ENCODE data around the gene BRICD5. TPM values are rescaled to one million over a fixed set of nuclear protein-coding genes. Genes with fewer than 3 reads are reported as not detected.

The BRICD5 gene
- total RNA-seq, 4 donors from 2014 or later = 1.2 to 6.8 (median 5.7) TPM

DNA sequence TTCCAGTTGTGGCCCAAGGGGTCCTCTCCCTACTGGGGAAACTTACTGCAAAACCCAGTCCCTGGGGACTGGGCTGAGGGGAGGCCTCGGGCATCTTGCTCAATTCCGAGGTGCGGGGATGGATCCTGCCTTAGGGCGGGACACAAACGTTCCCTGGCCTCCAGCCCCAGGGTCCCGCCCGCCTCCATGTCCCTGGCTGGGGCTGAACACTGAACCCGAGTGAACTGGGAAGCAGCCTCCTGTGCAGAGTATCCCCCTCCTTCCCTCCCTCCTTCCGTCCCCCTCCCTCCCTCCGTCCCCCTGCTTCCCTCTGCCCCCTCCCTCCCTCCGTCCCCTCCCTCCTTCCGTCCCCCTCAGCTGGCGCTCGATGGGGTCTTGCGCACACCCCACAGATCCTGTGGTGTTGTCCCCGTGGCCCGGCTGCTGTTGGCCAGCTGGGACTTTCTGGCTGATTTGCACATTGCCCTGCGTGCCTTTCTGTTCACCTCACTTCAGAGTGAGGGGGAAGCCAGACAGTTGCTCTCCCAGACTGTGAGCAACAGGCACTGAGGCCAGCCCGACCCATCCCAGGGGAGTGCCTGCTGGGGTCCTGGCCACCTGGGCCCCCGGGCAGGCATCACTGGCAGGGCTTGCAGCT lies 49.6 kb downstream of the BRICD5 start:
- peaks cover 42 to 75% (median 72%) of the 10 kb centered on the region in 4 donors for H3K4me1 ChIP-seq
- H3K27me3 ChIP-seq = no peaks in the 10 kb centered on the region
- H3K27ac ChIP-seq (replicated peaks in 1 of 4) = peak overlapping the region; percentile 90 to 96 (median 93)
- DNase-seq (ENCODE audit: extremely low spot score) = no peak
- peak; percentile 29 to 31 for TF ChIP-seq POLR2AphosphoS5 (IDR thresholded peaks at IDR 0.05)
- TF ChIP-seq, protein P1, sequence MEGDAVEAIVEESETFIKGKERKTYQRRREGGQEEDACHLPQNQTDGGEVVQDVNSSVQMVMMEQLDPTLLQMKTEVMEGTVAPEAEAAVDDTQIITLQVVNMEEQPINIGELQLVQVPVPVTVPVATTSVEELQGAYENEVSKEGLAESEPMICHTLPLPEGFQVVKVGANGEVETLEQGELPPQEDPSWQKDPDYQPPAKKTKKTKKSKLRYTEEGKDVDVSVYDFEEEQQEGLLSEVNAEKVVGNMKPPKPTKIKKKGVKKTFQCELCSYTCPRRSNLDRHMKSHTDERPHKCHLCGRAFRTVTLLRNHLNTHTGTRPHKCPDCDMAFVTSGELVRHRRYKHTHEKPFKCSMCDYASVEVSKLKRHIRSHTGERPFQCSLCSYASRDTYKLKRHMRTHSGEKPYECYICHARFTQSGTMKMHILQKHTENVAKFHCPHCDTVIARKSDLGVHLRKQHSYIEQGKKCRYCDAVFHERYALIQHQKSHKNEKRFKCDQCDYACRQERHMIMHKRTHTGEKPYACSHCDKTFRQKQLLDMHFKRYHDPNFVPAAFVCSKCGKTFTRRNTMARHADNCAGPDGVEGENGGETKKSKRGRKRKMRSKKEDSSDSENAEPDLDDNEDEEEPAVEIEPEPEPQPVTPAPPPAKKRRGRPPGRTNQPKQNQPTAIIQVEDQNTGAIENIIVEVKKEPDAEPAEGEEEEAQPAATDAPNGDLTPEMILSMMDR (IDR thresholded peaks at IDR 0.05) = no peak
- TF ChIP-seq POLR2A (IDR thresholded peaks at IDR 0.05; ENCODE audit: low read depth) = no peak
- peaks cover 0 to 16% (median 14%) of the 10 kb centered on the region in 4 donors for H3K36me3 ChIP-seq
- intact Hi-C loops (cut with DNase I) = loop anchor here (5.0 kb wide), 1 partner anchor 51 kb away; the partner anchor contains the start of genes BRICD5 and PGP
- 49% methylated on average over 15 of the region's 20 CpGs for WGBS
- peak overlapping the region in 1 of 4 donors; percentile 33 for H3K4me3 ChIP-seq
- no peaks in the 10 kb centered on the region for H3K9me3 ChIP-seq

Other genes starting within 250 kb of the BRICD5 start
- 1,000 to 10,000 TPM; 1,144 to 2,342 (median 1,414) TPM for gene RPS2, start 246.0 kb downstream of the BRICD5 start, total RNA-seq
- not detected for gene RNF151, start 244.0 kb downstream of the BRICD5 start, total RNA-seq
- 10 to 100 TPM; 27.0 to 42.9 (median 36.9) TPM for gene TBL3, start 238.8 kb downstream of the BRICD5 start, total RNA-seq
- gene NOXO1, start 229.4 kb downstream of the BRICD5 start, total RNA-seq = under 1 TPM in 1 of 4 donors, not detected in 3; 0.52 TPM
- 10 to 100 TPM; 14.1 to 38.5 (median 23.7) TPM for gene GFER, start 226.7 kb downstream of the BRICD5 start, total RNA-seq
- gene SYNGR3, start 220.9 kb downstream of the BRICD5 start, total RNA-seq = 1 to 10 TPM; 2.1 to 5.6 (median 3.3) TPM
- 10 to 100 TPM; 23.3 to 46.5 (median 34.9) TPM for gene ZNF598, start 201.0 kb downstream of the BRICD5 start, total RNA-seq
- not detected for gene NPW, start 191.1 kb downstream of the BRICD5 start, total RNA-seq
- 100 to 1,000 TPM in 2 of 4 donors, 10 to 100 TPM in 2; 45.3 to 130 (median 88.3) TPM for gene NHERF2, start 184.0 kb downstream of the BRICD5 start, total RNA-seq
- 10 to 100 TPM; 11.8 to 25.2 (median 18.9) TPM for gene NTHL1, start 163.0 kb downstream of the BRICD5 start, total RNA-seq
- gene TSC2, start 162.9 kb downstream of the BRICD5 start, total RNA-seq = 10 to 100 TPM; 41.3 to 71.7 (median 52.0) TPM
- 100 to 1,000 TPM; 297 to 459 (median 366) TPM for gene PKD1, start 75.0 kb downstream of the BRICD5 start, total RNA-seq
- not detected for gene RAB26, start 62.2 kb downstream of the BRICD5 start, total RNA-seq
- gene TRAF7, start 55.1 kb downstream of the BRICD5 start, total RNA-seq = 10 to 100 TPM; 42.6 to 64.5 (median 54.3) TPM
- under 1 TPM; under 0.01 to 0.32 (median 0.09) TPM for gene CASKIN1, start 14.3 kb downstream of the BRICD5 start, total RNA-seq
- 10 to 100 TPM; 23.7 to 62.8 (median 36.3) TPM for gene MLST8, start 5.4 kb downstream of the BRICD5 start, total RNA-seq
- gene PGP, start 4.0 kb upstream of the BRICD5 start, total RNA-seq = 10 to 100 TPM in 3 of 4 donors, 1 to 10 TPM in 1; 8.9 to 20.0 (median 13.7) TPM
- gene E4F1, start 12.7 kb upstream of the BRICD5 start, total RNA-seq = 10 to 100 TPM; 19.1 to 39.7 (median 28.5) TPM
- under 1 TPM; 0.50 to 0.86 (median 0.67) TPM for gene DNASE1L2, start 25.6 kb upstream of the BRICD5 start, total RNA-seq
- gene ECI1, start 40.7 kb upstream of the BRICD5 start, total RNA-seq = 100 to 1,000 TPM in 1 of 4 donors, 10 to 100 TPM in 3; 51.9 to 115 (median 86.6) TPM
- gene RNPS1, start 57.3 kb upstream of the BRICD5 start, total RNA-seq = 100 to 1,000 TPM; 114 to 179 (median 151) TPM
- gene ABCA3, start 129.9 kb upstream of the BRICD5 start, total RNA-seq = 10 to 100 TPM; 10.4 to 30.7 (median 18.1) TPM
- 1 to 10 TPM in 3 of 4 donors, under 1 TPM in 1; 0.83 to 2.5 (median 1.5) TPM for gene CCNF, start 218.6 kb upstream of the BRICD5 start, total RNA-seq
- gene TEDC2, start 249.2 kb upstream of the BRICD5 start, total RNA-seq = 1 to 10 TPM in 1 of 4 donors, not detected in 3; 1.5 TPM